Activated CD4-positive, alpha-beta T cell treated with anti-CD3 and anti-CD28 coated beads for 1 hour (primary cell): ENCODE data around the gene USP17L28.
"Not testable (repeated sequence)": the region's sequence is repeated elsewhere in the genome, so short reads cannot be mapped to it uniquely, and the experiment has no call there.

Experiments
- DNase-seq: peaks from one replicate; pipeline ENCODE4 v3.0.0-alpha.2; 2020

The USP17L28 gene, protein sequence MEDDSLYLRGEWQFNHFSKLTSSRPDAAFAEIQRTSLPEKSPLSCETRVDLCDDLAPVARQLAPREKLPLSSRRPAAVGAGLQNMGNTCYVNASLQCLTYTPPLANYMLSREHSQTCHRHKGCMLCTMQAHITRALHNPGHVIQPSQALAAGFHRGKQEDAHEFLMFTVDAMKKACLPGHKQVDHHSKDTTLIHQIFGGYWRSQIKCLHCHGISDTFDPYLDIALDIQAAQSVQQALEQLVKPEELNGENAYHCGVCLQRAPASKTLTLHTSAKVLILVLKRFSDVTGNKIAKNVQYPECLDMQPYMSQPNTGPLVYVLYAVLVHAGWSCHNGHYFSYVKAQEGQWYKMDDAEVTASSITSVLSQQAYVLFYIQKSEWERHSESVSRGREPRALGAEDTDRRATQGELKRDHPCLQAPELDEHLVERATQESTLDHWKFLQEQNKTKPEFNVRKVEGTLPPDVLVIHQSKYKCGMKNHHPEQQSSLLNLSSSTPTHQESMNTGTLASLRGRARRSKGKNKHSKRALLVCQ

DNA sequence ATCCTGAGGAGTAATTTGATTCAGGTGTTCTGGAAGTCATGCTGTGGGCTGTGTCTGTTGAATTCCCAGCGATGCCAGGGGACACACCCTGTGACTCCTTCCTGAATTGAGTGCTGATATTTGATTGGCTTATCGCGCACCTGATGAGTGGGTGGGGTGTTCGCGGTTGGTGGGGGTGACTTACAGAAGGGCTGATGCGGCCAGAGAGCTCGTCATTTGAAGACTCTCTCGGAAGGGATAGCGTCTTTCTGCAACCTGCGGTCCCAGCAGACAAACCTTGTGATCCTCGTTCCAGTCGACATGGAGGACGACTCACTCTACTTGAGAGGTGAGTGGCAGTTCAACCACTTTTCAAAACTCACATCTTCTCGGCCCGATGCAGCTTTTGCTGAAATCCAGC is at the start of gene USP17L28:
TSS of gene USP17L28 (plus strand) at position 301 of the 400 bp plus-strand sequence. CDS start at position 301, 0 bp downstream.
- not testable (repeated sequence) for DNase-seq

DNA sequence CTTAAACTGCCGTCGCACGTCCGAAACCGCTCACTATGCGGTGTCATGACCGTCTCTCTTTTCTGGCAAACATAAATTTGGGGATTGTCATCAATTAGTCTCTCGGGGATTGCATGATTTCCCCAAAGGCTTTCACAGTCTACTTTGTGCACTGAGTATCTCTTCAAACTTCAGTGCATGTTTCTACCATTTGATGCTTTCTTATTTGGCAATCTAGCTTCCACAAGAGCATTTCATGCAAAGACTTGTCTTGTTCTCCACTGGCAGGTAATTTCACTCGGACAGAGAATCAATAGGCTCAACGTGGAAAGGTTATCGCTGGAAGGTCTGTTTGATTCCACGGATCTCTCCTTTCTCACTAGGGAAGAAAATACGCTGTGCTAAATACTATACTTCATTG is 24.5 kb upstream of the USP17L28 start:
- not testable (repeated sequence) for DNase-seq

DNA sequence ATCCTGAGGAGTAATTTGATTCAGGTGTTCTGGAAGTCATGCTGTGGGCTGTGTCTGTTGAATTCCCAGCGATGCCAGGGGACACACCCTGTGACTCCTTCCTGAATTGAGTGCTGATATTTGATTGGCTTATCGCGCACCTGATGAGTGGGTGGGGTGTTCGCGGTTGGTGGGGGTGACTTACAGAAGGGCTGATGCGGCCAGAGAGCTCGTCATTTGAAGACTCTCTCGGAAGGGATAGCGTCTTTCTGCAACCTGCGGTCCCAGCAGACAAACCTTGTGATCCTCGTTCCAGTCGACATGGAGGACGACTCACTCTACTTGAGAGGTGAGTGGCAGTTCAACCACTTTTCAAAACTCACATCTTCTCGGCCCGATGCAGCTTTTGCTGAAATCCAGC is 23.8 kb upstream of the USP17L28 start, which contains the start of gene USP17L24:
TSS of gene USP17L24 (plus strand) at position 301 of the 400 bp plus-strand sequence. CDS start at position 301, 0 bp downstream.
- not testable (repeated sequence) for DNase-seq

DNA sequence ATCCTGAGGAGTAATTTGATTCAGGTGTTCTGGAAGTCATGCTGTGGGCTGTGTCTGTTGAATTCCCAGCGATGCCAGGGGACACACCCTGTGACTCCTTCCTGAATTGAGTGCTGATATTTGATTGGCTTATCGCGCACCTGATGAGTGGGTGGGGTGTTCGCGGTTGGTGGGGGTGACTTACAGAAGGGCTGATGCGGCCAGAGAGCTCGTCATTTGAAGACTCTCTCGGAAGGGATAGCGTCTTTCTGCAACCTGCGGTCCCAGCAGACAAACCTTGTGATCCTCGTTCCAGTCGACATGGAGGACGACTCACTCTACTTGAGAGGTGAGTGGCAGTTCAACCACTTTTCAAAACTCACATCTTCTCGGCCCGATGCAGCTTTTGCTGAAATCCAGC is 19.1 kb upstream of the USP17L28 start, which contains the start of gene USP17L25:
TSS of gene USP17L25 (plus strand) at position 301 of the 400 bp plus-strand sequence. CDS start at position 301, 0 bp downstream.
- DNase-seq, result not testable (repeated sequence)

DNA sequence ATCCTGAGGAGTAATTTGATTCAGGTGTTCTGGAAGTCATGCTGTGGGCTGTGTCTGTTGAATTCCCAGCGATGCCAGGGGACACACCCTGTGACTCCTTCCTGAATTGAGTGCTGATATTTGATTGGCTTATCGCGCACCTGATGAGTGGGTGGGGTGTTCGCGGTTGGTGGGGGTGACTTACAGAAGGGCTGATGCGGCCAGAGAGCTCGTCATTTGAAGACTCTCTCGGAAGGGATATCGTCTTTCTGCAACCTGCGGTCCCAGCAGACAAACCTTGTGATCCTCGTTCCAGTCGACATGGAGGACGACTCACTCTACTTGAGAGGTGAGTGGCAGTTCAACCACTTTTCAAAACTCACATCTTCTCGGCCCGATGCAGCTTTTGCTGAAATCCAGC is 14.3 kb upstream of the USP17L28 start, which contains the start of gene USP17L26:
TSS of gene USP17L26 (plus strand) at position 301 of the 400 bp plus-strand sequence. CDS start at position 301, 0 bp downstream.
- DNase-seq, result not testable (repeated sequence)

DNA sequence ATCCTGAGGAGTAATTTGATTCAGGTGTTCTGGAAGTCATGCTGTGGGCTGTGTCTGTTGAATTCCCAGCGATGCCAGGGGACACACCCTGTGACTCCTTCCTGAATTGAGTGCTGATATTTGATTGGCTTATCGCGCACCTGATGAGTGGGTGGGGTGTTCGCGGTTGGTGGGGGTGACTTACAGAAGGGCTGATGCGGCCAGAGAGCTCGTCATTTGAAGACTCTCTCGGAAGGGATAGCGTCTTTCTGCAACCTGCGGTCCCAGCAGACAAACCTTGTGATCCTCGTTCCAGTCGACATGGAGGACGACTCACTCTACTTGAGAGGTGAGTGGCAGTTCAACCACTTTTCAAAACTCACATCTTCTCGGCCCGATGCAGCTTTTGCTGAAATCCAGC is 9.6 kb upstream of the USP17L28 start, which contains the start of gene USP17L5:
TSS of gene USP17L5 (plus strand) at position 301 of the 400 bp plus-strand sequence. CDS start at position 301, 0 bp downstream.
- DNase-seq, result not testable (repeated sequence)

DNA sequence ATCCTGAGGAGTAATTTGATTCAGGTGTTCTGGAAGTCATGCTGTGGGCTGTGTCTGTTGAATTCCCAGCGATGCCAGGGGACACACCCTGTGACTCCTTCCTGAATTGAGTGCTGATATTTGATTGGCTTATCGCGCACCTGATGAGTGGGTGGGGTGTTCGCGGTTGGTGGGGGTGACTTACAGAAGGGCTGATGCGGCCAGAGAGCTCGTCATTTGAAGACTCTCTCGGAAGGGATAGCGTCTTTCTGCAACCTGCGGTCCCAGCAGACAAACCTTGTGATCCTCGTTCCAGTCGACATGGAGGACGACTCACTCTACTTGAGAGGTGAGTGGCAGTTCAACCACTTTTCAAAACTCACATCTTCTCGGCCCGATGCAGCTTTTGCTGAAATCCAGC is 4.8 kb upstream of the USP17L28 start, which contains the start of gene USP17L27:
TSS of gene USP17L27 (plus strand) at position 301 of the 400 bp plus-strand sequence. CDS start at position 301, 0 bp downstream.
- DNase-seq, result not testable (repeated sequence)

DNA sequence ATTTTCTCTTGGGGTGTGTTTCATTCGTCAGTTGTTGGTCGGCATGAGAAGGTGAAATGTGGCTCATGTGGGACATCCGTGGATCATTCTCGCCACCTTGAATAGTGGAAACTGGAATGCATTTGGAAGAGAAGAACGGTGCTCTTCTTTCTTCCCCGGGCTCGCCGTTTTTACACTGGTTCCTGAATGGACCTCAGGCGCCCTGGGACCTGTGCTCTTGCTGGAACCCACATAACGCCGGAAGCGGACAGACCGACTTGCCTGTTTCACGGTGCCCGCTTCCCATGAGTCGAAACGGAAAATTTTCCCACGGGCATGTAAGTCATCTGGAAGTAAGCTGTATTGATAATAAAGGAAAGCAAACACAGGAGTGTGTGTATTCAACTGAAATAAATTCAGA is 2.2 kb downstream of the USP17L28 start:
- not testable (repeated sequence) for DNase-seq

DNA sequence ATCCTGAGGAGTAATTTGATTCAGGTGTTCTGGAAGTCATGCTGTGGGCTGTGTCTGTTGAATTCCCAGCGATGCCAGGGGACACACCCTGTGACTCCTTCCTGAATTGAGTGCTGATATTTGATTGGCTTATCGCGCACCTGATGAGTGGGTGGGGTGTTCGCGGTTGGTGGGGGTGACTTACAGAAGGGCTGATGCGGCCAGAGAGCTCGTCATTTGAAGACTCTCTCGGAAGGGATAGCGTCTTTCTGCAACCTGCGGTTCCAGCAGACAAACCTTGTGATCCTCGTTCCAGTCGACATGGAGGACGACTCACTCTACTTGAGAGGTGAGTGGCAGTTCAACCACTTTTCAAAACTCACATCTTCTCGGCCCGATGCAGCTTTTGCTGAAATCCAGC is 4.6 kb downstream of the USP17L28 start, which contains the start of gene USP17L29:
TSS of gene USP17L29 (plus strand) at position 301 of the 400 bp plus-strand sequence. CDS start at position 301, 0 bp downstream.
- not testable (repeated sequence) for DNase-seq

DNA sequence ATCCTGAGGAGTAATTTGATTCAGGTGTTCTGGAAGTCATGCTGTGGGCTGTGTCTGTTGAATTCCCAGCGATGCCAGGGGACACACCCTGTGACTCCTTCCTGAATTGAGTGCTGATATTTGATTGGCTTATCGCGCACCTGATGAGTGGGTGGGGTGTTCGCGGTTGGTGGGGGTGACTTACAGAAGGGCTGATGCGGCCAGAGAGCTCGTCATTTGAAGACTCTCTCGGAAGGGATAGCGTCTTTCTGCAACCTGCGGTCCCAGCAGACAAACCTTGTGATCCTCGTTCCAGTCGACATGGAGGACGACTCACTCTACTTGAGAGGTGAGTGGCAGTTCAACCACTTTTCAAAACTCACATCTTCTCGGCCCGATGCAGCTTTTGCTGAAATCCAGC is 14.1 kb downstream of the USP17L28 start, which contains the start of gene USP17L30:
TSS of gene USP17L30 (plus strand) at position 301 of the 400 bp plus-strand sequence. CDS start at position 301, 0 bp downstream.
- DNase-seq, result not testable (repeated sequence)

DNA sequence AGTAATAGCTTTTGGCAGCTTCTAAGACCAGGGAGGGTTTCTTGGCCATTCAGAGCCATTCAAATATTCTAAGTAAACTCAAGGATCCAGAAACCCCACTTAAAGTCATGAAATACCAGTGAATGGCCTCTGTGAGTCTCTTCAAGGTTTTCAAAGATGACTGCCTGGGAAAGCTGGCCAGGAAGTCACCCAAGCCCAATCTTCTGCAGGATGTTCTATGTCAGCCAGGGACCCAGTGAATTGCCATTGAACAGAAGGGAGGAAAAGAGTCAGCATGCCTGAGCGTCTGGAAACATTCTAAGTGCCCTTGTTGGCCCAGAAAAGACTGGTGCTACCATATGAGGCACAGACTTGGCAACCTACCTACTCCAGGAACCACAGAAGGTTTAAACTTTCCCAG is 31.2 kb downstream of the USP17L28 start:
- DNase-seq, result not testable (repeated sequence)

DNA sequence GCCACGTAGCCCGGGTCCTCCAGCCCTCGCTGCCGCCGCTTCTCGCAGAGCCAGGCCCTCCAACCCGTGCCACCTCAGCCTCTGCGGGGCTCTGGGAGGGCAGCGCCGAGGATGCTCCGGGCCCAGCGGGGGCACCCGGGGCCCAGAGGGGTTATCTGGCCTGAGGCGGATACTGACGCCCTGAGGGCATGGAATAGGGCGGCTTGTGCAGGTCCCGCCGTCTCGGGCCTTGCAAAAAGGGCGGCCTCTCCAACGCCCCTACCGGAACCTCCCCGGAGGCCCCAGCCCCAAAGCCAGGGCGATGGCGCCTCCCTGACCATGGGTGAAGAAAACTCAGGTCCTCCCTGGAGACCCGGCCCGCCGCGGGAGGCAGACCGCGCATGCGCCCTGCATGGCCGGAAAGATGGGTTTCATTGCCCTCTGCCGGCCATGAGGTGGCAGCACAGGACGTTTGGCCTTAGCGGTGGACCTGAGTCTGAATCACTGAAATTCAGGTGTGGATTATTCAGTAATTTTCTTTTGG is 32.4 kb downstream of the USP17L28 start:
- peak; percentile 41 for DNase-seq

DNA sequence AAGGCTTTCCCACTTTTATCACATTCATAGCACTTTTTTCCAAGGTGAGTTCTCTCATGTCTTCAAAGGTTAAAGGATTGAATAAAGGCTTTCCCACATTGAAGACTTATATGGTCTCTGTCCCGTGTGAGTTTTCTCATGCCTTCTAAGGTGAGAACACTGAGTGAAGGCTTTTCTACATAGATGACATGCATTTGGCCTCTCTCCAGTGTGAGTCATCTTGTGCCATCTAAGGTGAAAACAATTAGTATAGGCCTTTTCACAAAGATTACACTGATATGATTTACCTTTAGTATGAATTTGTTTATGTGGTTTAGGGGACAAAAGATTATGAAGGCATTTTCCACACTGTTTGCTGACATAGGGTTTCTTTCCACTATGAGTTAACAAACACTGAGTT is 35.4 kb downstream of the USP17L28 start:
- no peak for DNase-seq

DNA sequence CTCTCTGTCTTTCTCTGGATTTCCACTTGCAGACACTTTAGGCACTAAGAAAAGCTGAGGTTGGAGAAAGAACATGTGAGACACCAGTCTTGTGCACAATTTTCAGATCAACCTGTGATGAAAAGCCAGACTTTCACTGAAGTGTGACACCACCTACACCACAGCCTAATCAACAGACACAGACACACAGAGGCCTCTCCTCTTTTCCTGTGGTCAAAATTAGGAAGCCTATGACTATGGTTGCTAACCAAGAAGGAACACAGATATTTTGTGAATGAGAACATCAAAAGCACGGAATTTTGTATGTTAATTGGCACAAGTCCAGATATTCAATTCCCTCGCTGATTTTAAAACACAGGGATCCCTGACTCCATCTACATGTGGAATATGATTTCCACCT is 40.3 kb downstream of the USP17L28 start:
- DNase-seq, result not testable (repeated sequence)
